ENCODE results near the gene GRID2IP.
A peak's percentile ranks its signal among the peaks of the same experiment; 100 is the strongest.
"Not testable (repeated sequence)": the region's sequence is repeated elsewhere in the genome, so short reads cannot be mapped to it uniquely, and the experiment has no call there.

The GRID2IP gene

DNA sequence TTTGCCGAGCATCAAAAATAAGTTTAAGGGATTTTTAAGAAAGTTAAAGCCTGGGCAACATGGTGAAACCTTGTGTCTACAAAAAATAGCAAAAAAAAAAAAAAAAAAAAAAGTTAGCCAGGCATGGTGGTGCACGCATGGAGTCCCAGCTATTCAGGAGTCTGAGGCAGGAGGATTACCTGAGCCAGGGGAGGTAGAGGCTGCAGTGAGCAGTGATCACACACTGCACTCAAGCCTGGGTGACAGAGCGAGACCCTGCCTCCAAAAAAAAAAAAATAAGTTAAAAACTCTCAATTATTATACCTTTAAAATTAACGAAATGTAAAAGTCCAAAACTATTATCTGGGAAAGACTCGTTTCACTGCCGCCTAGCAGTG lies 68.5 kb downstream of the GRID2IP start:
- DNase-seq, result no peak

DNA sequence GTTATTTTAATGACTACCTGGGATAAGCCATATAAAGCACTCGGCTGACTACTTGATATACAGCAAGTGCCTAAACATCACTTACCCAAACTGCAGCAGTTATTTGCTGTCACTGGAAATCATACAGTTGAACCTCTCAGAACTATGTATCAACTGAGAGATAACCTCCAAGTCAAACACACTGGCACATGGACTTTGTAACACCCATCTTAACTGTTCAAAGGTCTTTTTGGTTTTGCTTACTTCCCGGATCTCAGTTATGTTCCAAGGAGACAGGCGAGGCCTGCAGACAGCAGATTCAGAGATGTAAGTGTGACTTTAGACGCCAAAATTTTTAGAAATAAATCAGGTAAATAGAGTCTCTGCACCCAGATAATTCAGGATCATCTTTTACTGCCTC lies 69.0 kb downstream of the GRID2IP start:
- no peak for DNase-seq

- DNase-seq, result no peak
Observed at GRCh38 chr7:6481445-6481844, 69.8 kb downstream of the GRID2IP start.

DNA sequence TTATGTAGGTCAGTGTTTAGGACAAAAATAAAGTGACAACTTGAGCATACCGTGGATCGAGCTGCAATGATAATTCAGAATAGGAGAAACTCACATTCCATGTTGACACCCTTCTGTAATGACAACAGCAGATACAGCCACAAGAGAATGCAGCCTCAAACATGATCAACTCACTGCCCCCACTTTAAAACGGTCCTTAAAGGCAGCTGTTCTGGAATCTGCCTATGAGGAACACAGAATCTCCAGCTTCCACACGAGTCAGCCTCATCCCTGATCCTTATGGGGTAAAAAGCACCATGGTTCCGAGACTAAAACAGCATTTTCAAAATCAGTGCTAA lies 71.0 kb downstream of the GRID2IP start:
- DNase-seq, result no peak

- DNase-seq, result no peak
Observed at GRCh38 chr7:6479067-6479466, 72.2 kb downstream of the GRID2IP start.

DNA sequence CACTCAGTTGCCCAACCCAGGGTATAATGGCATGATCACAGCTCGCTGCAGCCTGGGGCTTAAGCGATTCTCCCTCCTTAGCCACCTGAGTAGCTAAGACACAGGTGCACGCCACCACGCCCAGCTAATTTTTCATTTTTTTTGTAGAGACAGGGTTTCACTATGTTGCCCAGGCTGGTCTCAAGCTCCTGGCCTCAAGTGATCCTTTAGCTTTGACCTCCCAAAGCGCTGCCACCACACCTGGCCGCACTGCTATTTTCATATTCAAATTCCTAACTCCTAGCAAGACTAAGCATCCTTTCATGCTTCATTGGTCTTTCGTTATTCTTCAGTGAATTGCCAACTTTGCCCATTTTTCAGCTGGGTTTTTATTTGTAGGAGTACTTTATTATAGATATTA lies 73.1 kb downstream of the GRID2IP start:
- no peak for DNase-seq

- no peak for DNase-seq
Observed at GRCh38 chr7:6477318-6477660, 74.0 kb downstream of the GRID2IP start.

DNA sequence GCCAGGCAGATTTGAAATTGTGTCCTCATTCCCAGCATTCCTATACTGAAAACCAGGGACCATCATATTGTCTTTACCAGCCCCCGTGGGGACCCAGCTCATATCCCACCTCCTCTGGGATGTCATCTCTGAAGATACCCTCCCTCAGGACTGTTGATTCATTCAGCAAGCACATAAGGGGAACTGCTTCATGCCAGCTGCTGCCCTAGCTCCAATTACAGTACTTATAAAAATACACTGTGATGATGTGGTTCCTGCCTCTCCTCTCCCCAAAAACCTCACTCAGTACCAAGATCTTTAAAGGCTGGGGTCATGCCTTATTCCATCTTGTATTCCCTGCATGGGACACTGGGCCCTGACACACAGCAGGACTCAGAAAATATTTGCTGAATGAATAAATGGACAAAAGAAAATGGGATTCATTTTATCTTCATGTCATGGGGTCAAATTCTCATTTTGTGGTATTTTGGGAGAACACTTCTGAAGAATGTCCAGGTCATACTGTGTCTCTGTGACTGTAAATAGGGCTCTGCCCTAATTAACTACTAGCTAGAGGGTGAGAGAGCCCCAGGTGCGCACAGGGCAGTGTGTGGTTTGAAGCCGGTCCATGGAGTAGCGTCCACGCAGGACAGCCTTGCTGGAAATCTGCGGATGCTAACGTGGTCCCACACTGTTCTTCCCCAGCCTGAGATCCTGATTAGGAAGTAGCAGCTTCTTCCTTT lies 74.5 kb downstream of the GRID2IP start:
- no peak for DNase-seq

DNA sequence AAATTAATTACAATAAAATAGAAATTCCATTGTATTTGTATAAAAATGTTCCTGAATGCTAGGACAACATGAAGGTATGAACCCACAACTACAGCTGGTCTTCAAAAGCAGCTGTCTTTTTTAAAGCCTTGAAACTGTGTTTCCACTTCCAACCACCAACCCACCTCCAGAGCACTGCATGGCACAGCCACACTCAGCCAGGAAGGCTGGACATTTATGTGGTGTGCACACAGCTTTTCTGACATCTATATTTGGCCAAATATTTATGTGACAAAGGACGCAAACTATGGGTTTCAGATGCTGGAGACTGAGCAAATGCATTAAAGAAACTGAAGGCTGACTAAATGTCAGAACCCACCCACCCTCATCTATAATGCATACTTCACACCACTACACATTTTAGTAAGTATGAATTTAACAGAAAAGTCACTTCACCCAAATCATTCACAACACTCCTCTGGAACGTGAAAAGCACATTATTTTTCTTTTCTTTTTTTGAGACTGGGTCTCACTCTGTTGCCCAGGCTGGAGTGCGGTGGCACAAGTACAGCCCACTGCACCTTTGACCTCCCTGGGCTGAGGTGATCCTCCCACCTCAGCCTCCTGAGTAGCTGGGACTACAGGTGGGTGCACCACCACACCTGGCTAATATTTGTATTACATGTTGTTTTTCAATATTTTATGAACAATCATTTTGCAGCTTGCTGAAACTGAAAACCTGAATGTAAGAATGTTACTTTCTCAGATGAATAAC lies 75.7 kb downstream of the GRID2IP start:
- no peak for DNase-seq

GRCh38 chr7:6465862-6466261 lies 85.4 kb downstream of the GRID2IP start:
- no peak for DNase-seq

GRCh38 chr7:6463609-6464008 lies 87.7 kb downstream of the GRID2IP start:
- DNase-seq, result not testable (repeated sequence)

GRCh38 chr7:6461946-6462550 lies 89.2 kb downstream of the GRID2IP start:
- DNase-seq, result no peak

GRCh38 chr7:6460990-6461584 lies 90.2 kb downstream of the GRID2IP start:
- no peak for DNase-seq

DNA sequence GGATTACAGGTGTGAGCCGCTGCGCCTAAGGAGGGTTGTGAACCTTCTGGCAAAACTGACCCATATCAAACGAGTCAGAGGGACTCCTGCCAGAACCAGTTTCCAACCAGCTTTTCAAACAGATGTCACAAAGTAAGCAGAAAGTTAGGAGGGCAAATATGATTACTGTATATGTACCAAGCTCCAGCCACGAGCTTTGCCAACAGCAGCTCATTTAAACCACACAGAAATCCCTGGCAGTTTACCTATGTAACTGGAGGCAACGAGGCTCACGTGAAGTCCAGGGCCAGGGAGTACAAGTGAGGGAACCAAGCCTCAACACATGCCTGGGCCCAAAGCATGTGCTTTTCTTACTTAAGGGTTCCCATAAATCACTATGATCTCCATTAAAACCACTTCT lies 91.0 kb downstream of the GRID2IP start:
- no peak for DNase-seq

DNA sequence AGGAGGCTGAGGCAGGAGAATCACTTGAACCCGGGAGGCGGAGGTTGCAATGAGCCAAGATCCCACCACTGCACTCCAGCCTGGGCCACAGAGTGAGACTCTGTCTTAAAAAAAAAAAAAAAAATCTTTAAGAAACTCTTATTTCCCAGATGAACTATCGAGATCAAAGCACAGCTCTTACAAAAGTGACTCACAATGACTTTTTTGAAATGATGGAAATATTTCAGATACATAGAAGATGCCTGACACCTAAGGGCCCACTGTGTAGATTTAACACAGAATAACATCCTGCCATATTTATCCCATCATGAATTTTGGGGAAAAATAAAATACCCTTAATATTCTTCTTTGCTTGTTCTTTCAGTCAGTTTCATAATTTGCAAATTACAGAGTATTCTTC lies 92.6 kb downstream of the GRID2IP start:
- DNase-seq, result not testable (repeated sequence)

- DNase-seq, result no peak
Observed at GRCh38 chr7:6453734-6454133, 97.5 kb downstream of the GRID2IP start.

GRCh38 chr7:6451224-6451705 lies 100.0 kb downstream of the GRID2IP start:
- no peak for DNase-seq

GRCh38 chr7:6450591-6450990 lies 100.7 kb downstream of the GRID2IP start:
- not testable (repeated sequence) for DNase-seq

GRCh38 chr7:6449884-6450283 lies 101.4 kb downstream of the GRID2IP start:
- DNase-seq, result not testable (repeated sequence)

- DNase-seq, result no peak
Observed at GRCh38 chr7:6448943-6449543, 102.2 kb downstream of the GRID2IP start.

DNA sequence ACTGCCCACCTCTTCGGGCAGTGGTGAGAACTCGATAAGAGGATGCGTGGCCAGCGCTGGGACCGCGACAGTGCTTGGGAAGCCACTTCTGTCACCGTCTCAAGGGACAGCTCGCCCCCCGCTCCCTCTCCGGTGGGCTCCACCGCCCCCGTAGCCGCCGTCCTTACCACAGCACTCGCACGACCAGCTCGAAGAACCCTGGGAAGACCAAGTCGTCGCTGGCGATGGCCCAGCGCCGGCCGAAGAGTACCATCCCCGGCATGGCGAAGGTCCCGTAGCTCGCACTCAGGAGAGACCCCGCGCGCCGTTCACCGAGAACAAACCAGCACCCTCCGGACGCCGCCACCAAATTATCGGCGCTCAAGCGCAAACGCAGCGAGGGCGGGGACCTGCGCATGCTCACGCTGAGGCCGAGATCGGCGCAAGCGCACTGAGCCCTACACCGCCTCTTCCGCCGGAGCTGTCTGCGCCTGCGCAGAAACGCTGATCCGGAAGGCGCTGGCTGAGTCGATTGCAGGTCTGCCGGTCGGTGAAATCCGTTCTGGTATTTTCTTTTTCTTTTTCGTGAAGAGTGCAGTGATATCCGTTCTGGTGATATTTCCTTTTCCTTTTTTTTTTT lies 103.6 kb downstream of the GRID2IP start, which contains the start of gene DAGLB:
DAGLB (minus strand) TSS at position 374 of the 619 bp plus-strand sequence; CDS start at position 262, 112 bp downstream.
- DNase-seq, result peak; percentile 73

Data from NCI-H1694 (cell line).